Measurements from ENCODE around the gene TMEM186. TPM values are rescaled to one million over a fixed set of nuclear protein-coding genes. Genes with fewer than 3 reads are reported as not detected.

The TMEM186 gene
- total and polyA plus RNA-seq, 9 of the 15 experiments (the other 6 are each of a cell fraction or from before 2014, with no cell fraction given): 10.1 to 33.4 (median 16.4) TPM

DNA sequence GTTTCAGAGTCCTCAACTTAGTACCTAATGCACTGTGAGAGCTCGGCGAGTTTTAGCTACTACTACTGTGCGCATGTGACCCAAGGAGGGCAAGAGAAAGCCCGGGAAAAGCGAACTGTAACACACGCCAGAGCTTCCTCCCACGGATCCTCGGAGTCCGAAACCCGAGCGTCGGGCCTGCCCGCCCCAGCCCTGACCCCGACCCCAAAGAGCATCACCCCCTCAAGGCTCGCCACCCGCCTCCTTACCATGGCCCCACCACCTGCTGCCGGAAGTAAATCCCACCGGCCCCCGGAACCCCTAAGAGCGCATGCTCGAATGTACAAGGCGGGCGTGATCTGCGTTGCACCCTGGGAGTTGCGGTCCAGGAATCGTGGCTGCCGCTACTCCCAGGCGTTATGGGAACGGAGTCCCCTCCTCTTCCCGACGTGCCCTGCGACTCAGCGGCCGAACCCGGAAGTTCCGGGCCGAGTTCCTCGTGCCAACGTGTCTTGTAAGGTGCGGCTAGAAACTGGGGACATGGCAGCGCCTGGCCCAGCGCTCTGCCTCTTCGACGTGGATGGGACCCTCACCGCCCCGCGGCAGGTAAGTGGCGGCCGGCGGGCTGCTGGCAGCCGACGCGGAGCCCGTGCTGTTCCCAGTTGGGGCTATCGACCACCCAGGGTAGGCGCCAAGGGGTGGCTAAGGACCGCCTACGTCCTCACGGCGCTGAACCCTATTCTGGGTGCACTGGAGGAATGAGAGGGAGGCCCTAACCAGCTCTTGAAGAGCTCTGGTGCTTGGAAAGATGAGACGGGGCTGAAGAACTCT, at the start of gene TMEM186, which contains the start of gene PMM2 (continued):
- TF ChIP-seq ZBTB26 (CRISPR knock-in tag; IDR thresholded peaks at IDR 0.05) (no peak), TEAD4 (IDR thresholded peaks at IDR 0.05; ENCODE audit: low read length) (no peak), TEAD4 (CRISPR knock-in tag; IDR thresholded peaks at IDR 0.05; ENCODE audit: borderline replicate concordance) (peak; percentile 84; the same call in 1 of the 2 replicates), SNRNP70 (optimal IDR thresholded peaks at IDR 0.05; ENCODE audit: low read depth, low read length) (no peak), RBM34 (IDR thresholded peaks at IDR 0.05; ENCODE audit: borderline replicate concordance, insufficient read depth, low read length) (no peak), POLR2A (conservative IDR thresholded peaks at IDR 0.05) (peak; percentile 92), CBX5 (IDR thresholded peaks at IDR 0.05; ENCODE audit: borderline replicate concordance, low read depth) (no peak), FOXA3 (CRISPR knock-in tag; conservative IDR thresholded peaks at IDR 0.05 in 1 of 2, IDR thresholded peaks at IDR 0.05 in 1 of 2) (peak in 1 of 2 experiments; percentile 31; a peak in 1 of 4 replicates), ID3 (CRISPR knock-in tag; IDR thresholded peaks at IDR 0.05) (no peak), ID3 (tag; IDR thresholded peaks at IDR 0.05) (peak; percentile 62; the same call in 1 of the 2 replicates), TAF15 (IDR thresholded peaks at IDR 0.05; ENCODE audit: low read depth, low read length) (no peak), PCBP2 (IDR thresholded peaks at IDR 0.05; ENCODE audit: low read depth, low read length, poor library complexity, severe bottlenecking) (no peak), GATA2 (CRISPR knock-in tag; IDR thresholded peaks at IDR 0.05) (no peak), NR2C1 (IDR thresholded peaks at IDR 0.05) (peak; percentile 96), NR2C1 (tag; IDR thresholded peaks at IDR 0.05) (peak; percentile 97), C11orf30 (IDR thresholded peaks at IDR 0.05; ENCODE audit: low read depth) (peak; percentile 72), JUN (IDR thresholded peaks at IDR 0.05; ENCODE audit: borderline replicate concordance, low read depth, low read length) (peak; percentile 64; the same call in 1 of the 2 replicates), JUN (CRISPR knock-in tag; IDR thresholded peaks at IDR 0.05; ENCODE audit: borderline replicate concordance) (0 out of 2 replicates have a peak, but pooled peaks have one; percentile 91), LARP7 (IDR thresholded peaks at IDR 0.05) (no peak), SMARCE1 (IDR thresholded peaks at IDR 0.05) (no peak), POLR2G (IDR thresholded peaks at IDR 0.05; ENCODE audit: low read depth, low read length) (peak; percentile 98), ZNF311 (CRISPR knock-in tag; IDR thresholded peaks at IDR 0.05) (no peak)
- TF ChIP-seq, protein P1, sequence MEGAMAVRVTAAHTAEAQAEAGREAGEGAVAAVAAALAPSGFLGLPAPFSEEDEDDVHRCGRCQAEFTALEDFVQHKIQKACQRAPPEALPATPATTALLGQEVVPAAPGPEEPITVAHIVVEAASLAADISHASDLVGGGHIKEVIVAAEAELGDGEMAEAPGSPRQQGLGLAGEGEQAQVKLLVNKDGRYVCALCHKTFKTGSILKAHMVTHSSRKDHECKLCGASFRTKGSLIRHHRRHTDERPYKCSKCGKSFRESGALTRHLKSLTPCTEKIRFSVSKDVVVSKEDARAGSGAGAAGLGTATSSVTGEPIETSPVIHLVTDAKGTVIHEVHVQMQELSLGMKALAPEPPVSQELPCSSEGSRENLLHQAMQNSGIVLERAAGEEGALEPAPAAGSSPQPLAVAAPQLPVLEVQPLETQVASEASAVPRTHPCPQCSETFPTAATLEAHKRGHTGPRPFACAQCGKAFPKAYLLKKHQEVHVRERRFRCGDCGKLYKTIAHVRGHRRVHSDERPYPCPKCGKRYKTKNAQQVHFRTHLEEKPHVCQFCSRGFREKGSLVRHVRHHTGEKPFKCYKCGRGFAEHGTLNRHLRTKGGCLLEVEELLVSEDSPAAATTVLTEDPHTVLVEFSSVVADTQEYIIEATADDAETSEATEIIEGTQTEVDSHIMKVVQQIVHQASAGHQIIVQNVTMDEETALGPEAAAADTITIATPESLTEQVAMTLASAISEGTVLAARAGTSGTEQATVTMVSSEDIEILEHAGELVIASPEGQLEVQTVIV (CRISPR knock-in tag; IDR thresholded peaks at IDR 0.05; ENCODE audit: borderline replicate concordance): no peak
- TF ChIP-seq, protein P2, sequence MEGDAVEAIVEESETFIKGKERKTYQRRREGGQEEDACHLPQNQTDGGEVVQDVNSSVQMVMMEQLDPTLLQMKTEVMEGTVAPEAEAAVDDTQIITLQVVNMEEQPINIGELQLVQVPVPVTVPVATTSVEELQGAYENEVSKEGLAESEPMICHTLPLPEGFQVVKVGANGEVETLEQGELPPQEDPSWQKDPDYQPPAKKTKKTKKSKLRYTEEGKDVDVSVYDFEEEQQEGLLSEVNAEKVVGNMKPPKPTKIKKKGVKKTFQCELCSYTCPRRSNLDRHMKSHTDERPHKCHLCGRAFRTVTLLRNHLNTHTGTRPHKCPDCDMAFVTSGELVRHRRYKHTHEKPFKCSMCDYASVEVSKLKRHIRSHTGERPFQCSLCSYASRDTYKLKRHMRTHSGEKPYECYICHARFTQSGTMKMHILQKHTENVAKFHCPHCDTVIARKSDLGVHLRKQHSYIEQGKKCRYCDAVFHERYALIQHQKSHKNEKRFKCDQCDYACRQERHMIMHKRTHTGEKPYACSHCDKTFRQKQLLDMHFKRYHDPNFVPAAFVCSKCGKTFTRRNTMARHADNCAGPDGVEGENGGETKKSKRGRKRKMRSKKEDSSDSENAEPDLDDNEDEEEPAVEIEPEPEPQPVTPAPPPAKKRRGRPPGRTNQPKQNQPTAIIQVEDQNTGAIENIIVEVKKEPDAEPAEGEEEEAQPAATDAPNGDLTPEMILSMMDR (IDR thresholded peaks at IDR 0.05 in 2 of 3, conservative IDR thresholded peaks at IDR 0.05 in 1 of 3; ENCODE audit: insufficient read depth in 2 of 3, low read depth in 1 of 3, low read length in 3 of 3): no peak

Data from K562 (cell line).